ACHN (cell line): Measurements from ENCODE around the gene AIF1L.
"Not testable (repeated sequence)": the region's sequence is repeated elsewhere in the genome, so short reads cannot be mapped to it uniquely, and the experiment has no call there.

ENCODE experiments used
- DNase-seq: peaks from one replicate; pipeline ENCODE4 v3.0.0-alpha.2; 2015
- in situ Hi-C: cut with HindIII; loops from 2 replicates; pipeline ENCODE4 v1.10.0; 2017; ENCODE audit warnings: low sequenced_read_pairs, low pct_ligation_motif_present, low pct_unique_long_range_greater_than_20kb

The AIF1L gene

DNA sequence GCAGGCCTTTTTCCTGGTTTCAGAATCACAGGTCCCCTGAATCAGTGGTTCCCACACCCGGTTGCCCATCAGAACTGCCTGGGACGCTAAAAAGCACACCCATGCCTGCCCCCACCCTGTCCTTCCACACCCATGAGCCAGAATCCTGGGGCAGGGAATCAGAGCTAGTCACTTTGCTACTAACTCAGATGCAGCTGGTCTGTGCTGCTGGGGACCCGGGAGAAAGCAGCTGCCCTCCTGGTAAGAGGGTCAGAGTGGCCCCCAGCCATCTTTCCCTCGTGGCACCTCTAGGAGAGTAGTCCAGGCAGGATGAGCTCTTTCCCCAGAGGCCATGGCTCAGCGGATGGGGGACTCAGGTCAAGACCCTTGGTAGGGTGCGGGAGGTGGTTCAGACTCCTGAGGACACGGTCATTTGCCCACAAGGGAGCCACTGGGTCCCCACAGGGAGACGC is 17.8 kb downstream of the AIF1L start:
- in situ Hi-C loops, result no loop called here
- DNase-seq, result no peak

DNA sequence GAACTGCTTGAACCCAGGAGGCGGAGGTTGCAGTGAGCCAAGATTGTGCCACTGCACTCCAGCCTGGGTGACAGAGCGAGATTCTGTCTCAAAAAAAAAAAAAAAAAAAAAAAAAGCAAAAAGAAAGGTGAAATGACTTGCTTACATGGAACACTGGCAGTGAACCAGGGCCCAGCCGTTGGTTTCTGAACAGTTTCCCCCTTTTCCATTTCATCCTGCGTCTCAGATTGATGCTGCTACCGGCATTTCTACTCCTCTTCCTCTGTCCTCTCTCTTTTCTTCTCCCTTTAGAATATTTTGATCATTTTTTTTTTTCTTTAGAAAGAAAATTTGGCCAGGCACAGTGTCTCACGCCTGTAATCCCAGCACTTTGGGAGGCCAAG is 19.0 kb downstream of the AIF1L start:
- DNase-seq, in situ Hi-C loops: not testable (repeated sequence)

DNA sequence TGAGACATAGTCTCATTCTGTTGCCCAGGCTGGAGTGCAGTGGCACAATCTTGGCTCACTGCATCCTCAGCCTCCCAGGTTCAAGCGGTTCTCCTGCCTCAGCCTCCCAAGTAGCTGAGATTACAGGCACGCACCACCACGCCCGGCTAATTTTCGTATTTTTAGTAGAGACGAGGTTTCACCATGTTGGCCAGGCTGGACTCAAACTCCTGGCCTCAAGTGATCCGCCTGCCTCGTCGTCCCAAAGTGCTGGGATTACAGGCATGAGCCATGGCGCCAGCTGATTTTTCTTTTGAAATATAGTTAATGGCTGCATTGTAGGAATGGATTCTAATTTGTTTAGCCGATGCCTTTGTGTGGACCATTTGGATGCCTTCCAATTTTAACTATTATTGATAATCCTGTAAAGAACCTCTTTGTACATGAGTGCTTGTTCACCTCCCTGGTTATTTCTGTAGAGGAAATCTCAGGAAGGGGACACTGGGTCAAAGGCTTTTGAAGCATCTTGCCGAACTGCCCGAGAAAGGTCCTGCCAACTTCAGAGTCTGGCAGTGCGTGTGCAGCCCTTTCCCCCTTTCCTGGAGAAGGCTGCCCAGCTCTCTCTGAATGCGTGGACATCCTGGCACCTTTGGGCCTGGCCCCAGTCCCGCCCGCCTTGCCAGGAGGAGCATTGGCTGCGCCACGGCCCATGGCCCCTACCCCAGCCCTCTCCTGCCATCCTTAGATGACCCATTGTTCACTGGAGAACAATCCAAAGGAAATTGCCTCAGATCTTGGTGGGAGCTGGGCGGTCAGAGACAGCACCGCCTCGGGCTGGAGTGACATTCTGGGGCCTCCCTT is 20.2 kb downstream of the AIF1L start:
- no peak for DNase-seq
- in situ Hi-C loops, result no loop called here

DNA sequence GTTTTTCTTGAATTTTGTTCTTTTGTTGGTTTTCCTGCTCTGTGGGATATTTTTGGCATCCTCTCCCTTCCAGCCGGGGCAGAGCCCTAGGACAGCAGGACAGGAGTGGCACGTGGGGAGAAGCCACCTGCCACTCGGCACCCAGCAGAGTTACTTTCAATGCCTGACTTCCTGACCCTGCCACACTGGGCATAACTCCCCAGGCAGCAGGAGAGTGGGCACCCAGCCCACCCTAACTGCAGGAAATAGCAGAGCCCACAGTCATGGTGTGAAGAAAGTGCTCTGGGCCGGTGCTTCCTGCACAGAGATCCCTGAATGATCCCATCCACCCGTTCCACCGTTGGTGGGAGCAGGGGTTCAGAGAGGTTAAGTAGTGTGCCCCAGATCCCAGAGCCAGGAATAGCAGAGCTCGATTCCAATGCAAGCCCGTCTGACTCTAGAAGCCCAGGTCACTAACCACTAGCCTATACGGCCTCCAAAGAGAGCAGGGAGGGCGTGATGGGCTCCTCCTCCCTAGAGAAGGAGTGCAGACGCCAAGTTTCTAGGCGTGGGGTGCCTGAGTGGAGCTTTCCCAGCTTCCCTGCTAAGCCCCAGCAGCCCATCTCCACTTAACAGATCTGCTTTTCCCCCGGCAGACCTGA is 20.9 kb downstream of the AIF1L start:
- no peak for DNase-seq
- in situ Hi-C loops, result no loop called here

DNA sequence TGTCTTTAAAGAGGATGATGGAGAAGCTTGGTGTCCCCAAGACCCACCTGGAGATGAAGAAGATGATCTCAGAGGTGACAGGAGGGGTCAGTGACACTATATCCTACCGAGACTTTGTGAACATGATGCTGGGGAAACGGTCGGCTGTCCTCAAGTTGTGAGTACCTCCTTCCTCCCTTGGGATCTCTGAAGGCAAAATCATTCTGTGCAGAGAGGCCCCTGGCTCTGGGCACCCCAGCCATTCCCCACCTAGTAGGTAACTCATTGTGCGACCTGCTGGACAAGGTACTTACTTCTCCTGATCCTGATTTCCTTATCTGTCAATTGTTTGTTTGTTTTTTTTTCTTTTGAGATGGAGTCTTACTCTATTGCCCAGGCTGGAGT is 21.4 kb downstream of the AIF1L start:
- in situ Hi-C loops, result no loop called here
- no peak for DNase-seq

DNA sequence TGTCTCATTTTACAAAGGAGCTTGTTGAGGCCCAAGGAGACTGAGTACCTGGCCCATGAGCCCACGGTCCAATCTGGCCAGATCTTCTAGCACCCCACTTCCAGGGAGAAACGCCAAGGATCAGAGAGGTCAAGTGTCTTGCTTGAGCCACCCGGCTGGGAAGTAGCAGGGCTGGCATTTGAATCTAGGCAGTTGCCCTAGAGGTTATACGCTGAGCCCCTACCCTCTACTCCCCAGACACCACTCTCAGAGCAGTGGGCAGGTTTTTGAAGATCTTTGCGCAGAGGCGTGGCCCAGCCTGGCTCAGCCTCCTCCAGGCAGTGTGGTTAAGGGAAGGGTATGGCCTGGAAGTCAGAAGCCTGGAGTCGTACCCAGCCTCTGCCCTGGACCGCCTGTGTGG is 23.3 kb downstream of the AIF1L start:
- DNase-seq, result no peak
- in situ Hi-C loops, result no loop called here

DNA sequence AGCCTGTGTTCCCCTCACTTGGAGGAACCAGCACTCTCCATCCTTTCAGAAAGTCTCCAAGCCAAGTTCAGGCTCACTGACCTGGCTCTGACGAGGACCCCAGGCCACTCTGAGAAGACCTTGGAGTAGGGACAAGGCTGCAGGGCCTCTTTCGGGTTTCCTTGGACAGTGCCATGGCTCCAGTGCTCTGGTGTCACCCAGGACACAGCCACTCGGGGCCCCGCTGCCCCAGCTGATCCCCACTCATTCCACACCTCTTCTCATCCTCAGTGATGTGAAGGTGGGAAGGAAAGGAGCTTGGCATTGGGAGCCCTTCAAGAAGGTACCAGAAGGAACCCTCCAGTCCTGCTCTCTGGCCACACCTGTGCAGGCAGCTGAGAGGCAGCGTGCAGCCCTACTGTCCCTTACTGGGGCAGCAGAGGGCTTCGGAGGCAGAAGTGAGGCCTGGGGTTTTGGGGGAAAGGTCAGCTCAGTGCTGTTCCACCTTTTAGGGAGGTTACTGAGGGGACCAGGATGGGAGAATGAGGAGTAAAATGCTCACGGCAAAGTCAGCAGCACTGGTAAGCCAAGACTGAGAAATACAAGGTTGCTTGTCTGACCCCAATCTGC is 24.4 kb downstream of the AIF1L start:
- in situ Hi-C loops, result no loop called here
- no peak for DNase-seq

DNA sequence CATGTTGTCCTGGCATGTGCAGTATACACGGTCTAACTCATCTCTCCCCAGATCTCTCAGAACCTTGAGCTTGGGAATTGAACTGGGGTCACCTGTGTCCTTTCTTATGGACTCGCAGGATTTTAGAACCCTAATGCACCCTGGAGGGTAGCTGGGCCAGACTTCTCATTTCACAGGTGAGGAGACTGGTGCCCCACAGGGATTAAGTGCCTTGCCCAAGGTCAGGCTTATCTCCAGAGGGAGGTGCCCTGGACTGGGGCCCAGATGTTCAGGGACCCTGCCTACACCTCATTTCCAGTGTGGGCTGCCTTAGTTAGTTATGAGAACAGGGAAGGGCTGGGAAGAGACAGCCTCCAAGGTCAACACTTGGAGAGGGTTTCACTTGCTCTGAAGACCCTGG is 25.0 kb downstream of the AIF1L start:
- in situ Hi-C loops, result no loop called here
- no peak for DNase-seq

DNA sequence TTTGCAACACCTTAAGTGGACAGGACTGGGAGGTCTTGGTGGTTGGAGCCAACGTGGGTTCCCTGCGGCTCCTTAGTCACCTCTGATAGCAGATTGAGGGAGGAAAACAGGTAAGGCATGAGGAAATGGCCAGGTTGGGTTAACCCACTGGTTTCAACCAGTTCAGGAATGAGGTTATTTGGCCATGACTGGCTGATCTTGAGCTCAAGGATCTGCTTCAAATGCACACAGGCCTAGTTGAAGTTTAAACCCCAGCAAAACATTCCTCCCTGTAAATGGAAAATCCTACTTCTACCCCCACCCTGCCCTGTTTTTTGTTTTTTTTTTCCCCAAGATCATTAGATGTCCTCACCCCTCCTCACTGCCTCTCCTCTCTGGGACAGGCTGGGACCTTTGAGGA is 25.8 kb downstream of the AIF1L start:
- DNase-seq, result peak; percentile 5
- in situ Hi-C loops, result no loop called here

DNA sequence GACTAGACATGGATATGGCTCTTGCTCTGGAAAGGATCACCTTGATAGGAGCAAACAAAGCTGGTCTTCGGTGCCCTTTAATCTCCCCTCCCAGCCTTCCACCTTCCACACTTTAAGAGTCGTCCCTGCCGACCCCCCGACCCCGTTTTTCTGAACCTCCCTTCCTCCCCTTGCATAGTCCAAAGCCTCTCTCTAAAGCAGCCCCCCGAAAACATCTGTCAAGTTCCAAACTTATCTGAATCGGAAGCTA is 28.6 kb downstream of the AIF1L start:
- in situ Hi-C loops, result no loop called here
- no peak for DNase-seq

DNA sequence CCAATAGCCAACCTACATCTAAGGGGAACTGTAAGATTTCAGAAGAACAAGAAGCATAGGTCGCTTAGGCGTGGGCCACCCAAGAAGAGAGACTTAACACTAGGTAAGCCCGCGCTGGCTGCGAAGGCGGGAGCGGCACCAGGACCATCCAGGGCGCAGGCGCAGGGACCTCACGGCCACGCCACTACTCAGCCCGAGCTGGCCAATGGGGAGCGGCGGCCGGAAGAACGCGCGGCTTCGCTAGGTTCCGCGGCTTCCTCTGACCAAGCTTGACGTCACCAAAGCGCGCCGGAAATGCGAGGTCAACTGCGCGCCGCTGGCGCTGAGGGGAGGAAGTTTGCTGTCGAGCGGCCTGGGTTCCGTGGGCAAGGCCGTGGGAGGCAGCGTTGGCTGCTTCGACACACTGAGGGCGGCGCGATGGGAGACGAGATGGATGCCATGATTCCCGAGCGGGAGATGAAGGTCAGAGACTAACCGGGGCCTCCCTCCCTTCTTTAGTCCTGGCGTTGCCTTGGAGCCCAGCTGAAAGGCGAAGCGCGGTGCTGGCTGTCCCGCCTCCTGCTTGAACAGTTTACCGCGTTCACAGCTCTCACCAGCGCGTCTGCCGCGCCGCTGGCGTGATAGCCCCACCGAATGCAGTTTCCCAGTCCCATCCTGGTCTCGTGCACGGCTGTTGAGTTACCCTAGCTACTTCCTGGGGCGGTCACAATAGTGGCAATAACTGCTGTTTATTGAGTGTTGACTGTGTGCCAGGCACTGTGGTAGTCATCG is 29.1 kb downstream of the AIF1L start, which contains the start of gene NUP214:
TSS of gene NUP214 (plus strand) at position 299 of the 771 bp plus-strand sequence. CDS start at position 418, 119 bp downstream.
- DNase-seq, result peak; percentile 96
- in situ Hi-C loops, result no loop called here

DNA sequence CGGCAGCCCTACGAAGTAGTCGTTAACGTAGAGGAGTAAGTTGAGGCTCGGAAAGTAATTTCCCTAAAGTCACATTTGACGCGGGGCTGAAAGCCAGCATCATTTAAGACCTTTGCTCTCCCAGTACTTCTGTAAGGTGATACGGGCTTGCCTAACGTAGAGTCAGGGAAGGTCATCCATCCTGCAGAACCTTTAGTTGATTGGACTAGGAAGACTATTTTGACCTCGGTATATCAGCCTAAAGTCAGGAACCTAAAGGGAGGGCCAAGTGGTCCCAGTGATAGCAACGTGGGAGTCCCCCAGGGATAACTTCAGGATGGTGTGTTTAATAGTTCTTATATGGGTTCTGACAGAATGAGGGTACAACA is 29.7 kb downstream of the AIF1L start:
- in situ Hi-C loops, result no loop called here
- DNase-seq, result no peak

DNA sequence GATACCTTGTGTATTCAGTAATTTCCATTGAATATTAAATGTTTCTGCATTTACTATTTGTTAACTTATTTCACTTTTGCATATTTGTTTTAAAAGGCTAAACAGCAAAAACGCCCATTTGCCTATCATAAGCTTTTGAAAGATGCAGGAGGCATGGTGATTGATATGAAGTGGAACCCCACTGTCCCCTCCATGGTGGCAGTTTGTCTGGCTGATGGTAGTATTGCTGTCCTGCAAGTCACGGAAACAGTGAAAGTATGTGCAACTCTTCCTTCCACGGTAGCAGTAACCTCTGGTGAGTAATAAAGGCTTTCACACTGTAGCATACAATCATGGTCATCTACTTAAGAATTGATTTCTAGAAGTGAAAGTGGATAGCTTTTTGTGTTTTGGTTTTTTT is 32.9 kb downstream of the AIF1L start:
- in situ Hi-C loops, result no loop called here
- DNase-seq, result no peak

DNA sequence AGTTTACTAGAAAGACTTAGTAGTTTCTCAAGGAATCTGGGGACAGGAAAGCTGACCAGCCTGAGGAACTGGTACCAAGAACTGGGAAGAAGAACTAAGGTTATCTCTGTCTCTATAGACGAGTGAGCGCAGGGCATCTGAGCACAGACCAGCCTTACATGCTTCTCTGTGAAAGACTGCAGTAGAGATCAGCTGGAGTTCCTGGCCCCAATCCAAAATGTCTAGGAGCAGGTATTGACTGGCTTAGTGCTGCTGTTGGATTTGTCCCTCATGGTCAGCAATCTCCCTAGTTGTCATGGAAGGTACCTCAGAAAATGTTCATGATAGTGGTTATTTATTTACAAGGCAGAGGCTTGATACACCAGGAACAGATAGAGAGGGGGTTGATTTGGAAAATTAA is 42.3 kb downstream of the AIF1L start:
- DNase-seq, result no peak
- in situ Hi-C loops, result no loop called here

DNA sequence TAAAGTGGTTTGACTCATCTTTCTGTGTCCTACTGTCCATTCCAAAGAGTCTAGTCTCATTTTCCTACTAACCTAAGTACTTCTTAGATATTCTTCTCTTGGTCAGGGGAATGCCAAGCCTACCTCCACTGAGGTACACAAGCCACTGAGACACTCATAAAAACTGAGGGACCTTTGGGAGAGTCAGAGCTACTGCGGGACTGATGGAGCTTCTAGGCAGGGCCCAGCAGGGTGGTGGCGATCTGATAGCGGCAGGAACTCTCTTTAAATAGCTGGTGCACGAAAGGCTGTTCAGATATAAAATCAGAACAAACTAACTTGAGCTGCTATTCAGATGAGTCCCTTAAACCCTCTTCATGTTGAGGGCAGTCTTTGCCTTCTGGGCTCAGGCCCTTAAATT is 43.8 kb downstream of the AIF1L start:
- no peak for DNase-seq
- in situ Hi-C loops, result no loop called here

DNA sequence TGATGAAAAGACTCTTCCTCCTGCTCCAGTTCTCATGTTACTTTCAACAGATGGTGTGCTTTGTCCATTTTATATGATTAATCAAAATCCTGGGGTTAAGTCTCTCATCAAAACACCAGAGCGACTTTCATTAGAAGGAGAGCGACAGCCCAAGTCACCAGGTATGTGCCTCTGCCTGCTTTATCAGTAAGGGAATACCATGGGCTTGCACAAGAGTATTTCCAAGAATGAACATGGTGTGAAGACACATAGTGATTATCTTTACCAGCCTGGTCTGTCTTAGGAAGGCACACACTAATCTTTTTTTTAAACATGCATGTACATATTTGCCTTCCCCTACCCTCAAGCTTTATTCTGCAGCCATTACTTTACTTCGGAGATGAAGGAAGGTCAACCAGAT is 44.2 kb downstream of the AIF1L start:
- in situ Hi-C loops, result no loop called here
- DNase-seq, result no peak

DNA sequence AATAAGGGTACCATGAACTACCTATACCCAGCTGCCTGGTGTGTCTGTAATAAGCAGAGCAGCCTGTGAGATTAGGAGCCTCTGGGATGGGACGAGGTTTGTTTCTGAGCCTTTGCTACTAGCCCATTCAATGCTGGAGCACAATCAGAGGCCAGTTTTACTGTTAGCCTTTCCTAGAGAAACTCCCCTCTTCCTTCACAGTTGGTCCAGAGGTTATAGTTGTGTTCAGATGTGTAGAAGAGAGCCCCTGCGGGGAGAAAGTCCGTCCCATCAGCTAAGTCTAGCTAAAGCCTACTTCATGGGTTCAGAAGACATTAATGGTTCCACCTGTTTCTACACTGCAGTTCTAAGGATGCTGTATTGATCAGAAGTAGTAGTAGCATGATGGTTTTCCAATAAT is 45.8 kb downstream of the AIF1L start:
- in situ Hi-C loops, result no loop called here
- no peak for DNase-seq

DNA sequence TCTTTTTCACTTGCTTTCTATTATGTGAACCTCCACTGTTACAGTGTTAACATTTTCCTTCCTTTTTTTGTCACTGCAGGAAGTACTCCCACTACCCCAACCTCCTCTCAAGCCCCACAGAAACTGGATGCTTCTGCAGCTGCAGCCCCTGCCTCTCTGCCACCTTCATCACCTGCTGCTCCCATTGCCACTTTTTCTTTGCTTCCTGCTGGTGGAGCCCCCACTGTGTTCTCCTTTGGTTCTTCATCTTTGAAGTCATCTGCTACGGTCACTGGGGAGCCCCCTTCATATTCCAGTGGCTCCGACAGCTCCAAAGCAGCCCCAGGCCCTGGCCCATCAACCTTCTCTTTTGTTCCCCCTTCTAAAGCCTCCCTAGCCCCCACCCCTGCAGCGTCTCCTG is 47.9 kb downstream of the AIF1L start:
- no peak for DNase-seq
- in situ Hi-C loops, result no loop called here

DNA sequence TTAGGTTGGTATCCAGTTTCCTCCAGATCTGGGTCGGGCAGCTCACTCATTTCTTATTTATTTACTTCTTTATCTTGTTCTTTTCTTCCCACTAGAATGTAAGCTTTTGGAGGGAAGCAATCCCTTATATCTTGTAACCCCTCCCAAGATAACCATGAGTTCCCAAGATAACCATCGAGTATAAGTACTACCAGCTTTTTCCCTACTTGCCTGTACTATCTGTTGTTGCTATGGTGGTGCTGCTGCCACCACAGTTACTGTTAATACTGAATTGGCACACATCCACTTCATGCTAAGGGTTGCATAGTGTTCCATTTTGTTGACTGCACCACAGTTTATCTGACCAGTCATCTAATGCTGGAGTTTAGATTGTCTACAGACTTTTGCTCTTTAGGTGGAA is 48.9 kb downstream of the AIF1L start:
- DNase-seq, result no peak
- in situ Hi-C loops, result no loop called here
